Embryonic facial prominence (tissue), 1 donor: ENCODE data around the gene GABRB2.
"Not testable (repeated sequence)": the region's sequence is repeated elsewhere in the genome, so short reads cannot be mapped to it uniquely, and the experiment has no call there.

Experiments used
- DNase-seq: peaks from one replicate; pipeline ENCODE4 v3.0.0-alpha.2; 2016; ENCODE audit errors: extremely low spot score

GABRB2 gene

GRCh38 chr5:161546470-161547301 lies at the start of gene GABRB2:
GABRB2 (minus strand) TSS chr5:161546725; CDS start chr5:161546643, 82 bp downstream.
- DNase-seq: peak; percentile 50

GRCh38 chr5:161585798-161586197 lies 39.3 kb upstream of the GABRB2 start:
- no peak for DNase-seq

- DNase-seq: no peak
Measured at GRCh38 chr5:161580621-161581020, 34.1 kb upstream of the GABRB2 start.

- DNase-seq: no peak
Measured at GRCh38 chr5:161572914-161573313, 26.4 kb upstream of the GABRB2 start.

- DNase-seq: no peak
Measured at GRCh38 chr5:161566081-161566480, 19.6 kb upstream of the GABRB2 start.

- DNase-seq: no peak
Measured at GRCh38 chr5:161562446-161562845, 15.9 kb upstream of the GABRB2 start.

- DNase-seq: peak; percentile 35
Measured at GRCh38 chr5:161549106-161549505, 2.6 kb upstream of the GABRB2 start.

GRCh38 chr5:161548487-161549094 lies 2.1 kb upstream of the GABRB2 start:
- DNase-seq: no peak

- DNase-seq: no peak
Measured at GRCh38 chr5:161547738-161548486, 1.4 kb upstream of the GABRB2 start.

- DNase-seq: no peak
Measured at GRCh38 chr5:161547406-161547737, 847 bp upstream of the GABRB2 start.

- no peak for DNase-seq
Measured at GRCh38 chr5:161546095-161546469, 443 bp downstream of the GABRB2 start.

GRCh38 chr5:161545344-161546094 lies 1.0 kb downstream of the GABRB2 start:
- no peak for DNase-seq

GRCh38 chr5:161544350-161544765 lies 2.2 kb downstream of the GABRB2 start:
- no peak for DNase-seq

GRCh38 chr5:161539016-161539415 lies 7.5 kb downstream of the GABRB2 start:
- DNase-seq: no peak

- no peak for DNase-seq
Measured at GRCh38 chr5:161535762-161536161, 10.8 kb downstream of the GABRB2 start.

GRCh38 chr5:161530700-161531099 lies 15.8 kb downstream of the GABRB2 start:
- no peak for DNase-seq

GRCh38 chr5:161513942-161514341 lies 32.6 kb downstream of the GABRB2 start:
- no peak for DNase-seq

GRCh38 chr5:161507591-161507990 lies 38.9 kb downstream of the GABRB2 start:
- DNase-seq: no peak

GRCh38 chr5:161505160-161505559 lies 41.4 kb downstream of the GABRB2 start:
- not testable (repeated sequence) for DNase-seq

- no peak for DNase-seq
Measured at GRCh38 chr5:161498531-161498930, 48.0 kb downstream of the GABRB2 start.

GRCh38 chr5:161483721-161484120 lies 62.8 kb downstream of the GABRB2 start:
- no peak for DNase-seq

GRCh38 chr5:161481922-161482321 lies 64.6 kb downstream of the GABRB2 start:
- no peak for DNase-seq
